H1 (cell line): ENCODE results near the gene SLC51B. TPM values are rescaled to one million over a fixed set of nuclear protein-coding genes. Genes with fewer than 3 reads are reported as not detected.

Source experiments
- CTCF ChIA-PET: fragments of 300-600 bp; sonication (Branson Sonifier 250); formaldehyde crosslinking; loops from one replicate; lab custom pipeline; 2021; ENCODE audit not compliant: partially characterized antibody; lab: Charles Lee
- POLR2A ChIA-PET: fragments of 300-600 bp; sonication (Branson Sonifier 250); formaldehyde crosslinking; loops from one replicate; lab custom pipeline; 2021; ENCODE audit warnings: inconsistent platforms; ENCODE audit not compliant: partially characterized antibody; lab: Charles Lee
- DNase-seq, 2 experiments: peaks; one replicate each; pipeline versions ENCODE4 v3.0.0 to v3.0.0-alpha.2; 2010 to 2022; ENCODE audit warnings: low spot score in 2 of 2, low read depth in 1 of 2, mixed read lengths in 1 of 2
- FAIRE-seq: peaks from 2 replicates; lab custom pipeline; 2011; peaks lifted over from hg19 to GRCh38; lab: Jason Lieb, UNC
- H2AFZ ChIP-seq: 2 replicates; pipeline ENCODE4 v1.8.1; 2012; ENCODE audit warnings: low read length, inconsistent platforms
- H2AK5ac ChIP-seq: 2 replicates; pipeline ENCODE4 v1.6.1; 2013; ENCODE audit warnings: low read depth, low read length
- H2BK120ac ChIP-seq: replicated peaks from 2 replicates; pipeline ENCODE3; 2013; ENCODE audit warnings: low read depth, low read length, inconsistent platforms
- H2BK12ac ChIP-seq: 2 replicates; pipeline ENCODE4 v1.6.1; 2013; ENCODE audit warnings: low read depth, low read length
- H2BK15ac ChIP-seq: 2 replicates; pipeline ENCODE4 v1.6.1; 2013; ENCODE audit warnings: low read length
- H2BK20ac ChIP-seq: 2 replicates; pipeline ENCODE4 v1.6.1; 2013; ENCODE audit warnings: low read length
- H2BK5ac ChIP-seq: 2 replicates; pipeline ENCODE4 v1.6.1; 2013; ENCODE audit warnings: low read depth, low read length
- H3K14ac ChIP-seq: 2 replicates; pipeline ENCODE4 v1.6.1; 2013; ENCODE audit warnings: inconsistent platforms; ENCODE audit not compliant: insufficient read length
- H3K18ac ChIP-seq: 2 replicates; pipeline ENCODE4 v1.6.1; 2013; ENCODE audit warnings: low read length; ENCODE audit errors: extremely low read depth
- H3K23ac ChIP-seq: 2 replicates; pipeline ENCODE4 v1.6.1; 2013; ENCODE audit warnings: inconsistent platforms; ENCODE audit not compliant: insufficient read length
- H3K23me2 ChIP-seq: 2 replicates; pipeline ENCODE4 v1.6.1; 2013; ENCODE audit warnings: low read depth, low read length
- H3K27ac ChIP-seq: 2 replicates; pipeline ENCODE4 v1.6.1; 2011; ENCODE audit warnings: low read depth, low read length, inconsistent platforms
- H3K27me3 ChIP-seq, 4 experiments: replicated peaks in 1 of 4; 1 replicate in 1 of 4; 2 replicates in 3 of 4; pipeline versions ENCODE4 v1.6.1 to v1.8.1; 2011 to 2013; ENCODE audit warnings: low read length in 3 of 4, mild to moderate bottlenecking in 3 of 4, inconsistent platforms in 2 of 4, mixed read lengths in 2 of 4, moderate library complexity in 1 of 4; ENCODE audit not compliant: control insufficient read depth in 3 of 4, insufficient read depth in 3 of 4; ENCODE audit errors: extremely low read depth in 1 of 4
- H3K36me3 ChIP-seq, 4 experiments: 2 replicates each; pipeline versions ENCODE4 v1.6.1 to v1.8.1; 2011 to 2013; ENCODE audit warnings: mild to moderate bottlenecking in 4 of 4, low read length in 3 of 4, moderate library complexity in 2 of 4, control low read depth in 1 of 4, inconsistent platforms in 1 of 4; ENCODE audit not compliant: insufficient read depth in 4 of 4, control insufficient read depth in 2 of 4
- H3K4ac ChIP-seq: replicated peaks from 2 replicates; pipeline ENCODE3; 2013; ENCODE audit warnings: low read length, low read depth, mixed read lengths, inconsistent platforms; ENCODE audit not compliant: insufficient read length
- H3K4me1 ChIP-seq, 4 experiments: replicated peaks in 1 of 4; 1 replicate in 1 of 4; 2 replicates in 3 of 4; pipeline versions ENCODE4 v1.6.1 to v1.8.1; 2011 to 2013; ENCODE audit warnings: low read length in 3 of 4, inconsistent platforms in 2 of 4, mixed read lengths in 1 of 4; ENCODE audit not compliant: insufficient read depth in 4 of 4, control insufficient read depth in 3 of 4
- H3K4me2 ChIP-seq, 2 experiments: 2 replicates each; pipeline versions ENCODE4 v1.6.1 to v1.8.1; 2011 to 2013; ENCODE audit warnings: low read depth in 2 of 2, low read length in 2 of 2, control low read depth in 1 of 2, inconsistent platforms in 1 of 2, mild to moderate bottlenecking in 1 of 2; ENCODE audit not compliant: insufficient read depth in 1 of 2
- H3K4me3 ChIP-seq, 4 experiments: fragments of 200-600, 300-600 bp in 1 of 4; sonication (generic), shearing (Covaris generic), sonication (Bioruptor Twin) in 1 of 4; 2 replicates each; pipeline versions ENCODE4 v1.5.1 to v1.8.1; 2011 to 2016; ENCODE audit warnings: low read length in 4 of 4, low read depth in 3 of 4, control low read depth in 2 of 4, inconsistent platforms in 2 of 4, mild to moderate bottlenecking in 2 of 4, mixed read lengths in 1 of 4, moderate library complexity in 1 of 4; ENCODE audit not compliant: insufficient read depth in 2 of 4; ENCODE audit errors: extremely low read depth in 1 of 4
- H3K56ac ChIP-seq: replicated peaks from 2 replicates; pipeline ENCODE3; 2013; ENCODE audit warnings: low read depth, mild to moderate bottlenecking, mixed read lengths, low read length, inconsistent platforms; ENCODE audit not compliant: insufficient read length
- H3K79me1 ChIP-seq: 2 replicates; pipeline ENCODE4 v1.6.1; 2013; ENCODE audit warnings: low read depth, low read length, control low read depth
- H3K79me2 ChIP-seq, 2 experiments: 2 replicates each; pipeline versions ENCODE4 v1.6.1 to v1.8.1; 2012 to 2013; ENCODE audit warnings: low read length in 2 of 2, mild to moderate bottlenecking in 2 of 2, inconsistent platforms in 1 of 2; ENCODE audit not compliant: insufficient read depth in 2 of 2, control insufficient read depth in 1 of 2
- H3K9ac ChIP-seq, 4 experiments: replicated peaks in 1 of 4; 1 replicate in 1 of 4; 2 replicates in 3 of 4; pipeline versions ENCODE4 v1.6.1 to v1.8.1; 2011 to 2013; ENCODE audit warnings: low read depth in 3 of 4, low read length in 3 of 4, control low read depth in 2 of 4, mild to moderate bottlenecking in 2 of 4, moderate library complexity in 2 of 4, inconsistent platforms in 1 of 4; ENCODE audit errors: extremely low read depth in 1 of 4
- H3K9me3 ChIP-seq, 2 experiments: 2 replicates each; pipeline versions ENCODE4 v1.6.1 to v1.8.1; 2012 to 2013; ENCODE audit warnings: mild to moderate bottlenecking in 2 of 2, moderate library complexity in 2 of 2, control low read depth in 1 of 2, inconsistent platforms in 1 of 2, low read depth in 1 of 2, low read length in 1 of 2, mixed read lengths in 1 of 2; ENCODE audit not compliant: insufficient read depth in 2 of 2
- H4K20me1 ChIP-seq, 2 experiments: replicated peaks in 1 of 2; 2 replicates each; pipeline versions ENCODE3 to v1.8.1; 2011 to 2013; ENCODE audit warnings: inconsistent platforms in 2 of 2, low read length in 2 of 2, mild to moderate bottlenecking in 1 of 2; ENCODE audit not compliant: insufficient read depth in 2 of 2, control insufficient read depth in 1 of 2
- H4K5ac ChIP-seq: 2 replicates; pipeline ENCODE4 v1.6.1; 2013; ENCODE audit warnings: low read length, low read depth, mixed read lengths, inconsistent platforms; ENCODE audit not compliant: insufficient read length
- H4K8ac ChIP-seq: 2 replicates; pipeline ENCODE4 v1.8.0; 2013; ENCODE audit warnings: mild to moderate bottlenecking, moderate library complexity, low read length, inconsistent platforms; ENCODE audit not compliant: insufficient read depth; ENCODE audit errors: extremely low read depth
- H4K91ac ChIP-seq: replicated peaks from 2 replicates; pipeline ENCODE3; 2013; ENCODE audit warnings: low read length, mixed read lengths, inconsistent platforms; ENCODE audit not compliant: insufficient read length
- NRF1 ChIP-seq: IDR thresholded peaks from 2 replicates; pipeline ENCODE4 v1.6.1; 2011; ENCODE audit warnings: mild to moderate bottlenecking, low read depth, low read length, improper control_type of control experiment
- WGBS, 2 experiments: shearing (Covaris generic) in 1 of 2; methylation state at CpG; one replicate each; pipeline versions ENCODE4 v1.1.6 to v1.1.7; 2013 to 2015; ENCODE audit warnings: low lambda C conversion rate in 2 of 2, mixed read lengths in 2 of 2, inconsistent platforms in 1 of 2, low coverage in 1 of 2, missing lambda C conversion rate in 1 of 2; ENCODE audit not compliant: insufficient replicate concordance in 2 of 2, insufficient coverage in 1 of 2, insufficient read length in 1 of 2; ENCODE audit errors: extremely low coverage in 1 of 2, missing lambda C conversion rate in 1 of 2; 5-methylcytosine and 5-hydroxymethylcytosine counted together
- polyA plus RNA-seq, 7 experiments: library from polyadenylated mRNA; depleted of rRNA in 3 of 7; stranded (reverse) in 5 of 7; unstranded in 2 of 7; fragments of >200 nt in 5 of 7; fragments of 200-250 nt in 2 of 7; gene quantifications; 1 replicate in 5 of 7; 2 replicates in 1 of 7; 4 replicates in 1 of 7; pipeline versions ENCODE4 v1.2.1 to v1.2.3, GENCODE V29; 2011 to 2013; ENCODE audit warnings: missing spikeins in 2 of 7, mixed read lengths in 2 of 7
- total RNA-seq: library from RNA; stranded (reverse); fragmentation: NEBNext Ultra II Directional; extraction: Animal tissue kit (Norgen Biotek cat#: 25700); gene quantifications from 2 replicates; pipeline ENCODE4 v1.2.1, GENCODE V29; 2021

SLC51B gene
- total and polyA plus RNA-seq, 2 of the 8 experiments (the other 6 are each of a cell fraction or from before 2014, with no cell fraction given) = not detected

- no peak overlapping the region for H3K23ac ChIP-seq
- POLR2A ChIA-PET = interaction anchor here (1.0 kb wide), 1 partner anchor 9 kb away, joined by 3 read pairs; no protein-coding TSS in a partner anchor
- no peaks in the 10 kb centered on the region for H3K23me2 ChIP-seq
- FAIRE-seq (no peak), DNase-seq (no peak)
- no peak overlapping the region for H2AFZ ChIP-seq
- H2BK5ac ChIP-seq = no peak overlapping the region
- H3K4me1 ChIP-seq = no peaks in the 10 kb centered on the region; a peak in 1 of 7 replicates
- H2BK12ac ChIP-seq = no peak overlapping the region
- H4K20me1 ChIP-seq = no peaks in the 10 kb centered on the region
- WGBS, 2 experiments = 76% methylated on average over 2 of the region's 2 CpGs; no CpG with 5 or more reads in 1 of the 2 experiments
- no peaks in the 10 kb centered on the region for H3K79me2 ChIP-seq
- H3K18ac ChIP-seq = no peak overlapping the region
- no peak overlapping the region for H3K56ac ChIP-seq
- CTCF ChIA-PET = interaction anchor here (0.6 to 33.2 kb wide), 8 partner anchors 14 to 1635 kb away, joined by 3 to 1213 read pairs (median 4); partner anchors contain the start of genes KBTBD13 and RASL12
- H2AK5ac ChIP-seq = no peak overlapping the region
- H3K4me2 ChIP-seq = no peak overlapping the region
- no peaks in the 10 kb centered on the region for H3K36me3 ChIP-seq
- H3K27me3 ChIP-seq = no peaks in the 10 kb centered on the region; a peak in 2 of 7 replicates
- H3K9me3 ChIP-seq = no peaks in the 10 kb centered on the region
- H2BK120ac ChIP-seq = no peak overlapping the region
- no peaks in the 10 kb centered on the region for H3K79me1 ChIP-seq
- H2BK15ac ChIP-seq = no peak overlapping the region
- no peak overlapping the region for H3K4me3 ChIP-seq
- no peak overlapping the region for H4K91ac ChIP-seq
- no peak overlapping the region for H4K8ac ChIP-seq
- no peak overlapping the region for H3K4ac ChIP-seq
- H3K27ac ChIP-seq = no peak overlapping the region
- H4K5ac ChIP-seq = no peak overlapping the region
- no peak overlapping the region for H2BK20ac ChIP-seq
- no peak overlapping the region for H3K9ac ChIP-seq
- H3K14ac ChIP-seq = no peak overlapping the region
- no peak for TF ChIP-seq NRF1
These were observed 3.1 kb downstream of the SLC51B start for GRCh38 chr15:65048241-65048640.
